ENCODE data around the gene ATP5F1E. TPM values are rescaled to one million over a fixed set of nuclear protein-coding genes. Genes with fewer than 3 reads are reported as not detected.
A peak's percentile ranks its signal among the peaks of the same experiment; 100 is the strongest.

ATP5F1E gene
- total RNA-seq, 1 donor from 2014 or later = 102 TPM

DNA sequence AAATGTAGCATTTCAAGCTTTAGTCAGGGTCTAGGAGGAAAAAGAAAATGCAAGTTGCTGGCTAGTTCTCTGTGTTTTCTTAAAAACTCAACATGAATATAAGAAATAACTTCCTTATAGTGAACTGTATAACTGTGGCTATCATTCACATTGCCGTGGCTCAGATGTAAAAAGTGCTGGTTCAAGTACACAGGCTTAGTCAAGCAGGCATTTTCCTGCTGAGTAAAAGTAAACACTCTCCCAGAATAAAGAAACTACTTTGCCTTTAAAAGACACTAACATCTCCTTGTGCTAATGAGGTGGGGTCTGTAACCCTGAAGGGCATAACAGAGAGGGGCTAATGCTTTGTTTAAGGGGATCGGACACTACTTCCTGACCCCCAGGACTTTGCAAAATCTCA lies 3.3 kb downstream of the ATP5F1E start:
- Mint-ChIP-seq H3K27ac (ENCODE audit: unreplicated experiment) (peak overlapping the region; percentile 55), H3K4me3 (ENCODE audit: unreplicated experiment) (peak overlapping the region; percentile 13), H3K4me1 (ENCODE audit: unreplicated experiment) (peaks cover 40% of the 10 kb centered on the region), H3K36me3 (ENCODE audit: low read depth, unreplicated experiment) (peaks cover 46% of the 10 kb centered on the region), H3K27me3 (ENCODE audit: unreplicated experiment) (peaks cover 2% of the 10 kb centered on the region), H3K9me3 (ENCODE audit: unreplicated experiment) (no peaks in the 10 kb centered on the region)
- no peak for DNase-seq (ENCODE audit: low spot score)
- TF ChIP-seq, protein P1, sequence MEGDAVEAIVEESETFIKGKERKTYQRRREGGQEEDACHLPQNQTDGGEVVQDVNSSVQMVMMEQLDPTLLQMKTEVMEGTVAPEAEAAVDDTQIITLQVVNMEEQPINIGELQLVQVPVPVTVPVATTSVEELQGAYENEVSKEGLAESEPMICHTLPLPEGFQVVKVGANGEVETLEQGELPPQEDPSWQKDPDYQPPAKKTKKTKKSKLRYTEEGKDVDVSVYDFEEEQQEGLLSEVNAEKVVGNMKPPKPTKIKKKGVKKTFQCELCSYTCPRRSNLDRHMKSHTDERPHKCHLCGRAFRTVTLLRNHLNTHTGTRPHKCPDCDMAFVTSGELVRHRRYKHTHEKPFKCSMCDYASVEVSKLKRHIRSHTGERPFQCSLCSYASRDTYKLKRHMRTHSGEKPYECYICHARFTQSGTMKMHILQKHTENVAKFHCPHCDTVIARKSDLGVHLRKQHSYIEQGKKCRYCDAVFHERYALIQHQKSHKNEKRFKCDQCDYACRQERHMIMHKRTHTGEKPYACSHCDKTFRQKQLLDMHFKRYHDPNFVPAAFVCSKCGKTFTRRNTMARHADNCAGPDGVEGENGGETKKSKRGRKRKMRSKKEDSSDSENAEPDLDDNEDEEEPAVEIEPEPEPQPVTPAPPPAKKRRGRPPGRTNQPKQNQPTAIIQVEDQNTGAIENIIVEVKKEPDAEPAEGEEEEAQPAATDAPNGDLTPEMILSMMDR (IDR thresholded peaks at IDR 0.05; ENCODE audit: unreplicated experiment) = no peak

DNA sequence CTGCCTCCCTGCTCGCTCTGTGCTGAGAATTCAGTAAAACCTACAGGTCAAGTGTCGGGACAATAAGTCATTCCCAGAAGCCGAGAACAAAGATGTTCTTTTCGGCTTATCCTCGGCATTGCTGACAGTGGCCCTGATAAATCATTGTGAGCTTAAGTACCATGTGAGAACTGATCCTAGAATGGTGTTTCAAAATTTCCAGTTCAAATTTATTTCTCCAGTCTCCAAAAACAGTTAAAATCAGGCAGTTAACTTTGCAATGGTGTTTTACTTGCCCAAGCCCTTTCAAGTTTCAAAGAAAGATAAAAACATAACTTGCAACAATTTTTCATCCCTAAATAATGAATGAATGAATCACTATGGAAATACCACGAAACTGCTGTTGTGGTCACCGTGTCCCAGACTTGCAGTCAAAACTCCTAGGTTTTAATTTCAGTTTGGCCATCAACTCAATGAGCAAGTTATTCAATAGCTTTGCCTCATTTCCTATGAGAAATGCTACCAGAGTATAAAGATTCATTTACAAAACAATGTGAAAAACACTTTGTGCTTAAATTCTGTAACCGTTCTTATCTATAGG lies 4.3 kb downstream of the ATP5F1E start:
- TF ChIP-seq, protein P1 (IDR thresholded peaks at IDR 0.05; ENCODE audit: unreplicated experiment) = no peak
- DNase-seq (ENCODE audit: low spot score) = no peak
- Mint-ChIP-seq H3K4me1 (ENCODE audit: unreplicated experiment) (peaks cover 39% of the 10 kb centered on the region), H3K27ac (ENCODE audit: unreplicated experiment) (no peak overlapping the region), H3K27me3 (ENCODE audit: unreplicated experiment) (peaks cover 2% of the 10 kb centered on the region), H3K4me3 (ENCODE audit: unreplicated experiment) (no peak overlapping the region), H3K36me3 (ENCODE audit: low read depth, unreplicated experiment) (peaks cover 47% of the 10 kb centered on the region), H3K9me3 (ENCODE audit: unreplicated experiment) (no peaks in the 10 kb centered on the region)

DNA sequence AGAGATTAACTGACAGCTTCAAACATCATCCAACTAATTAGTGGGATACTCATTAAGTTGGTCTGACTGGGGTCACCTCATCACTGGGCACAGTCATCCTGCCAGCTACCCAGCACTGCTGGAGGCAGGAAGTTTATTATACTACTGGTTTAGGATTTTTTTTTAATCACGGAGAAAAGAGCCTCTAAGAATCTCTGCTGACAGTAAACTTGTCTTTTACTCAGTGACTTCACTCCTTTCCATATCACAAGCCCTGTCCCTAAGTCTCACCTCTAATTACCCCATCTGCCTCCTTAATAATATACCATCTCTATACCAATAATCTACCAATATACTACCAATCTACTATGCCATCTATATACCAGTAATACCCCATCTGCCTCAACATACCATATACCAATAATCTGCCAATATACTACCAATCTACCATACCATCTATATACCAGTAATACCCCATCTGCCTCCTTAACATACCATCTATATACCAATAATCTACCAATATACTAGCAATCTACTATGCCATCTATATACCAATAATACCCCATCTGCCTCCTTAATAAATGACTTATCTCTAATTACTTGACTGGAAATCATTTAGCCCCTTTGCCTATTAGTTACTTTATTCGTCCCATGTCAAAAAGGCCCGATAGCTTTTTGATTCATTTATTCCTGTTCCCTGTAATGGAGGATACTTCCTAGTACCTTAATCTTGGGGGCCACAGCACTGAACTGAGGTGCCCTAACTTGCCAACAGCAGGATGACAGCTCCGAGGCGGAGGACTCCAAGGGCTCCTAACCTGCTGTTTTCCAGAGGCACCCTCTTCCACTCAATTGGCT lies 5.0 kb downstream of the ATP5F1E start:
- H3K27ac Mint-ChIP-seq (ENCODE audit: unreplicated experiment) = no peak overlapping the region
- peaks cover 52% of the 10 kb centered on the region for H3K36me3 Mint-ChIP-seq (ENCODE audit: low read depth, unreplicated experiment)
- DNase-seq (ENCODE audit: low spot score) = no peak
- no peaks in the 10 kb centered on the region for H3K9me3 Mint-ChIP-seq (ENCODE audit: unreplicated experiment)
- TF ChIP-seq, protein P1 (IDR thresholded peaks at IDR 0.05; ENCODE audit: unreplicated experiment) = no peak
- H3K4me3 Mint-ChIP-seq (ENCODE audit: unreplicated experiment) = peak overlapping the region; percentile 52
- no peaks in the 10 kb centered on the region for H3K27me3 Mint-ChIP-seq (ENCODE audit: unreplicated experiment)
- peaks cover 37% of the 10 kb centered on the region for H3K4me1 Mint-ChIP-seq (ENCODE audit: unreplicated experiment)

DNA sequence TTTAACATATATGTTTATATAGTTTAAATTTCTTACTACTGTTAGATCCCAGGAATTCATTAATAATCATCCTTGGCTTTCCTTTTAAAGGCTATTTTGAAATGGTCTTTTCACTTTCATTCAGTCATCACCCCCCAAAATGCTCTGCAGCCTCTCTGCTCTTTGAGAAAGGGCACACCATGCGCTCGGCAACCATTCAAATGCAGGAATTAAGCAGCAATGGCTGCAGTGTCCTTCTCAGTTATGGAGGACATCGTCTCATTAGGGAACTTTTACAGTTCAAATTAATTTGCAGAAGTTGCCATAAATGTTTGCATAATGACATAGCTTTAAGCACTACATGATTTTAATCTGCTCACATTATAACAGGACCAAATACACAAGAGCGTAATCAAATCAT lies 6.6 kb downstream of the ATP5F1E start:
- peaks cover 29% of the 10 kb centered on the region for H3K4me1 Mint-ChIP-seq (ENCODE audit: unreplicated experiment)
- peaks cover 52% of the 10 kb centered on the region for H3K36me3 Mint-ChIP-seq (ENCODE audit: low read depth, unreplicated experiment)
- H3K27ac Mint-ChIP-seq (ENCODE audit: unreplicated experiment) = no peak overlapping the region
- H3K9me3 Mint-ChIP-seq (ENCODE audit: unreplicated experiment) = no peaks in the 10 kb centered on the region
- DNase-seq (ENCODE audit: low spot score) = no peak
- H3K27me3 Mint-ChIP-seq (ENCODE audit: unreplicated experiment) = no peaks in the 10 kb centered on the region
- TF ChIP-seq, protein P1 (IDR thresholded peaks at IDR 0.05; ENCODE audit: unreplicated experiment) = no peak
- peak overlapping the region; percentile 19 for H3K4me3 Mint-ChIP-seq (ENCODE audit: unreplicated experiment)

DNA sequence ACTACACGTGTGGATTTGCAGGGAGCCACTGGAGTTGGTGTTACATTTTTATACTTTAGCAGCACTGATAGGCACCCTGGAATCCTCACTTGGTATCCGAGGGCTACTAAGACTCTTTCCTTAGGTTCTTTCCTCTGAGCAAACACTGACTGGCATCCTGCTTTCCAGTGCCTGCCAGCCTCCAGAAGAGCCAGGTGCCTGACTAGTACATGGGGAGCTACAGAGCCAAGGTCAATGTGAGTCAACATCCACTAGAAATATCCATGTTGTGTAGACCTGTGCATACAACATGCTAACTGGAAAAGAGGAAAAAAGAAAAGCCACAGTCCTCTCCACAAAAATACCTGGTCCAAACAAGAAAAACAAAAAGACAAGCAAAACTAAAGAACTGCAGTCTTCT lies 7.0 kb downstream of the ATP5F1E start:
- H3K4me1 Mint-ChIP-seq (ENCODE audit: unreplicated experiment) = peaks cover 26% of the 10 kb centered on the region
- peaks cover 48% of the 10 kb centered on the region for H3K36me3 Mint-ChIP-seq (ENCODE audit: low read depth, unreplicated experiment)
- no peaks in the 10 kb centered on the region for H3K9me3 Mint-ChIP-seq (ENCODE audit: unreplicated experiment)
- no peaks in the 10 kb centered on the region for H3K27me3 Mint-ChIP-seq (ENCODE audit: unreplicated experiment)
- no peak for DNase-seq (ENCODE audit: low spot score)
- no peak overlapping the region for H3K27ac Mint-ChIP-seq (ENCODE audit: unreplicated experiment)
- TF ChIP-seq, protein P1 (IDR thresholded peaks at IDR 0.05; ENCODE audit: unreplicated experiment) = no peak
- H3K4me3 Mint-ChIP-seq (ENCODE audit: unreplicated experiment) = no peak overlapping the region
